K562 (cell line): ENCODE measurements around the gene EDDM3A.

ENCODE experiments used
- ATF2 ChIP-seq: sonication (generic); formaldehyde crosslinking; IDR thresholded peaks from 2 replicates; pipeline ENCODE4 v1.8.1; 2022; ENCODE audit warnings: missing genetic modification reagents
- CREB3 ChIP-seq: fragments of 450-650 bp; conservative IDR thresholded peaks from 2 replicates; pipeline ENCODE4 v1.6.1; 2016; ENCODE audit warnings: missing genetic modification characterization, low read depth, mild to moderate bottlenecking, missing compliant biosample characterization, moderate library complexity
- FOS ChIP-seq: IDR thresholded peaks from 3 replicates; pipeline ENCODE4 v1.6.1; 2011; ENCODE audit not compliant: insufficient read length; ENCODE audit errors: extremely low read depth
- IRF2 ChIP-seq: sonication (generic); formaldehyde crosslinking; IDR thresholded peaks from 2 replicates; pipeline ENCODE4 v1.8.1; 2022; ENCODE audit warnings: mild to moderate bottlenecking, missing genetic modification reagents
- KAT2B ChIP-seq: IDR thresholded peaks from one replicate; pipeline ENCODE4 v1.6.1; 2012; ENCODE audit warnings: low read depth, mild to moderate bottlenecking, control low read depth, inconsistent platforms, low read length, moderate library complexity
- MAX ChIP-seq: sonication (generic); formaldehyde crosslinking; IDR thresholded peaks from 2 replicates; pipeline ENCODE4 v1.9.0; 2022; ENCODE audit warnings: mild to moderate bottlenecking, missing genetic modification reagents
- MLX ChIP-seq, 2 experiments: fragments of 450-650 bp in 1 of 2; sonication (generic) in 1 of 2; formaldehyde crosslinking; conservative IDR thresholded peaks; 2 replicates each; pipeline versions ENCODE4 v1.4.0 to v1.8.1; 2020 to 2022; ENCODE audit warnings: mild to moderate bottlenecking in 1 of 2, missing genetic modification reagents in 1 of 2
- POLR2A ChIP-seq: fragments of 450-650 bp; conservative IDR thresholded peaks from 2 replicates; pipeline ENCODE4 v1.6.1; 2016
- YY1 ChIP-seq, 3 experiments: IDR thresholded peaks; 2 replicates each; pipeline ENCODE4 v1.6.1; 2011; ENCODE audit warnings: low read length in 2 of 3, mild to moderate bottlenecking in 2 of 3, moderate library complexity in 2 of 3, borderline replicate concordance in 1 of 3, control low read depth in 1 of 3, low read depth in 1 of 3; ENCODE audit not compliant: insufficient read depth in 3 of 3, insufficient replicate concordance in 2 of 3, control insufficient read depth in 1 of 3, insufficient read length in 1 of 3; ENCODE audit errors: extremely low read depth in 1 of 3
- ZNF24 ChIP-seq: fragments of 450-650 bp; IDR thresholded peaks from 2 replicates; pipeline ENCODE4 v1.6.1; 2016
- ZNF766 ChIP-seq: fragments of 200-800 bp; sonication (Bioruptor generic); conservative IDR thresholded peaks from 2 replicates; pipeline ENCODE4 v1.6.1; 2016; ENCODE audit warnings: missing genetic modification characterization, missing compliant biosample characterization
- ZSCAN32 ChIP-seq: fragments of 450-650 bp; formaldehyde crosslinking; IDR thresholded peaks from 2 replicates; pipeline ENCODE4 v1.4.0; 2020; ENCODE audit warnings: mild to moderate bottlenecking, moderate library complexity

- TF ChIP-seq KAT2B (no peak), FOS (no peak), ATF2 (CRISPR knock-in tag) (no peak), POLR2A (no peak), ZSCAN32 (CRISPR knock-in tag) (no peak), ZNF24 (no peak), ZNF766 (CRISPR knock-in tag) (no peak), MAX (CRISPR knock-in tag) (no peak), MLX (CRISPR knock-in tag; conservative IDR thresholded peaks at IDR 0.05) (no peak), CREB3 (tag) (no peak), YY1 (IDR thresholded peaks at IDR 0.05; ENCODE audit: borderline replicate concordance in 1 of 3, control insufficient read depth in 1 of 3, extremely low read depth in 1 of 3, insufficient read depth in 3 of 3, insufficient read length in 1 of 3, insufficient replicate concordance in 2 of 3, low read depth in 1 of 3, low read length in 2 of 3) (no peak), IRF2 (CRISPR knock-in tag) (no peak)
Measured at GRCh38 chr14:20775901-20776300, 30.2 kb downstream of the EDDM3A start.
